OCI-LY3 (cell line): ENCODE results near the gene B9D2.
A peak's percentile ranks its signal among the peaks of the same experiment; 100 is the strongest.
"Not testable (repeated sequence)": the region's sequence is repeated elsewhere in the genome, so short reads cannot be mapped to it uniquely, and the experiment has no call there.

Source experiments
- H2AFZ ChIP-seq: fragments of 200-600, 300-600 bp; shearing (Covaris generic); 2 replicates; pipeline ENCODE4 v1.6.0; 2014; ENCODE audit warnings: antibody characterized with exemption, low read depth, low read length
- H3K27ac ChIP-seq: fragments of 200-600, 300-600 bp; sonication (generic); 2 replicates; pipeline ENCODE4 v1.5.1; 2014; ENCODE audit warnings: mild to moderate bottlenecking, low read length, moderate library complexity, mixed read lengths
- H3K27me3 ChIP-seq: fragments of 200-600, 300-600 bp; sonication (generic); 2 replicates; pipeline ENCODE4 v1.6.1; 2014; ENCODE audit warnings: low read depth, low read length, mixed read lengths
- H3K36me3 ChIP-seq: fragments of 200-600, 300-600 bp; sonication (generic); replicated peaks from 2 replicates; pipeline ENCODE3; 2014; ENCODE audit warnings: low read depth, low read length, mixed read lengths
- H3K4me1 ChIP-seq: fragments of 300-600, 200-600 bp; sonication (generic); 2 replicates; pipeline ENCODE4 v1.6.1; 2014; ENCODE audit warnings: low read length, mixed read lengths
- H3K4me2 ChIP-seq: fragments of 200-600, 300-600 bp; sonication (generic); 2 replicates; pipeline ENCODE4 v1.6.1; 2014; ENCODE audit warnings: low read length, mixed read lengths
- H3K4me3 ChIP-seq: fragments of 300-600, 200-600 bp; sonication (generic); 2 replicates; pipeline ENCODE4 v1.5.1; 2014; ENCODE audit warnings: antibody characterized with exemption, mild to moderate bottlenecking, low read length, moderate library complexity
- H3K79me2 ChIP-seq: fragments of 300-600, 200-600 bp; shearing (Covaris generic); 2 replicates; pipeline ENCODE4 v1.6.1; 2014; ENCODE audit warnings: mild to moderate bottlenecking, low read length, mixed read lengths
- H3K9ac ChIP-seq: fragments of 300-600, 200-600 bp; shearing (Covaris generic); 2 replicates; pipeline ENCODE4 v1.6.0; 2014; ENCODE audit warnings: mild to moderate bottlenecking, low read length, moderate library complexity
- H3K9me3 ChIP-seq: fragments of 200-600, 300-600 bp; shearing (Covaris generic); 2 replicates; pipeline ENCODE4 v1.6.1; 2014; ENCODE audit warnings: low read length, mixed read lengths; ENCODE audit not compliant: insufficient read depth
- H4K20me1 ChIP-seq: fragments of 200-600, 300-600 bp; sonication (generic); 2 replicates; pipeline ENCODE4 v1.6.1; 2016; ENCODE audit warnings: low read length, mixed read lengths; ENCODE audit not compliant: insufficient read depth
- CTCF ChIP-seq: fragments of 200-600, 300-600 bp; sonication (generic); IDR thresholded peaks from 2 replicates; pipeline ENCODE4 v1.5.1; 2014; ENCODE audit warnings: antibody characterized with exemption, low read length, low read depth
- EZH2phosphoT487 ChIP-seq: fragments of 200-600 bp; shearing (Covaris generic); IDR thresholded peaks from 2 replicates; pipeline ENCODE4 v1.6.1; 2018; ENCODE audit warnings: antibody characterized with exemption, mixed run types, low read depth

The B9D2 gene

DNA sequence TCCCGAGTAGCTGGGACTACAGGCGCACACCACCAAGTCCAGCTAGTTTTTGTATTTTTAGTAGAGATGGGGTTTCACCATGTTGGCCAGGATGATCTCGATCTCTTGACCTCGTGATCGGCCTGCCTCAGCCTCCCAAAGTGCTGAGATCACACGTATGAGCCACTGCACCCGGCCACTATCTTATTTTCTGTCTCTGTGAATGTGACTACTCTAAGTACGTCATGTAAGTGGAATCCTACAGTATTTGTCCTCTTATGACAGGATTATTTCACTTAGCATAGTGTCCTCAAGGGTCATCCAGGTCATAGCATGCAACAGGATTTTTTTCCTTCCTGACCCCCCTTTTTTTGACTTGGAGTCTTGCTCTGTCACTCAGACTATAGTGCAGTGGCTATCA, 7.6 kb upstream of the B9D2 start:
- Histone ChIP-seq H3K9me3 (no peaks in the 10 kb centered on the region), H3K9ac (no peak overlapping the region), H3K4me1 (peaks cover 25% of the 10 kb centered on the region), H3K27ac (no peak overlapping the region), H4K20me1 (no peaks in the 10 kb centered on the region), H3K4me2 (no peak overlapping the region), H3K79me2 (peaks cover 21% of the 10 kb centered on the region), H3K27me3 (no peaks in the 10 kb centered on the region), H3K36me3 (no peaks in the 10 kb centered on the region), H2AFZ (no peak overlapping the region), H3K4me3 (no peak overlapping the region)
- TF ChIP-seq CTCF (no peak), EZH2phosphoT487 (no peak)

GRCh38 chr19:41371119-41371518, 7.2 kb upstream of the B9D2 start:
- H3K4me3 ChIP-seq, H3K4me2 ChIP-seq, H2AFZ ChIP-seq, H3K9me3 ChIP-seq, H3K36me3 ChIP-seq, H4K20me1 ChIP-seq, H3K9ac ChIP-seq, H3K27ac ChIP-seq, H3K27me3 ChIP-seq: not testable (repeated sequence)
- Histone ChIP-seq H3K4me1 (peaks cover 30% of the 10 kb centered on the region), H3K79me2 (peaks cover 25% of the 10 kb centered on the region)

DNA sequence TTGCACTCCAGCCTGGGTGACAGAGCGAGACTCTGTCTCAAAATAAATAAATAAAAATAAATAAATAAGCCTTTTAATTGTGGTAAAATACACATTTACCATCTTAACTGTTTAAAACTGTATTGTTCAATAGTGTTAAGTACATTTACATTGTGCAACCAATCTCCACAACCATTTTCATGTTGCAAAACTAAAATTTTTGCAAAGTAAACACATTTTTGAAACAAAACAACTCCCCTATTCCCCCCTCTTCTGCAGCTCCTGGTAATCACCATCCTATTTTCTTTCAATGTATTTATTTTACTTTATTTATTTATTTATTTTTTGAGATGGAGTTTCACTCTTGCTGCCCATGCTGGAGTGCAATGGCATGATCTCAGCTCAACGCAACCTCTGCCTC, 5.8 kb upstream of the B9D2 start:
- no peak overlapping the region for H3K4me3 ChIP-seq
- no peak for TF ChIP-seq CTCF
- no peak for TF ChIP-seq EZH2phosphoT487

GRCh38 chr19:41367848-41368301, 3.9 kb upstream of the B9D2 start:
- H3K4me3 ChIP-seq, result peak overlapping the region; percentile 15
- no peaks in the 10 kb centered on the region for H3K27me3 ChIP-seq
- peak overlapping the region; percentile 87 for H3K27ac ChIP-seq
- H3K4me1 ChIP-seq, result peaks cover 44% of the 10 kb centered on the region
- no peak overlapping the region for H2AFZ ChIP-seq
- peaks cover 42% of the 10 kb centered on the region for H3K79me2 ChIP-seq
- H3K4me2 ChIP-seq, result peak overlapping the region; percentile 55
- H3K36me3 ChIP-seq, result peaks cover 3% of the 10 kb centered on the region
- no peaks in the 10 kb centered on the region for H3K9me3 ChIP-seq
- no peaks in the 10 kb centered on the region for H4K20me1 ChIP-seq
- H3K9ac ChIP-seq, result peak overlapping the region; percentile 45; the same call in 1 of the 2 replicates
- TF ChIP-seq EZH2phosphoT487 (no peak), CTCF (no peak)

More for the DNA sequence above, 5.8 kb upstream of the B9D2 start:
- Histone ChIP-seq H3K4me2 (no peak overlapping the region), H2AFZ (no peak overlapping the region), H3K79me2 (peaks cover 37% of the 10 kb centered on the region), H3K27ac (no peak overlapping the region), H3K27me3 (no peaks in the 10 kb centered on the region), H3K9ac (no peak overlapping the region), H4K20me1 (no peaks in the 10 kb centered on the region), H3K9me3 (no peaks in the 10 kb centered on the region), H3K4me1 (peaks cover 37% of the 10 kb centered on the region), H3K36me3 (peaks cover 3% of the 10 kb centered on the region)

GRCh38 chr19:41366089-41366488, 2.1 kb upstream of the B9D2 start:
- H3K36me3 ChIP-seq, result peaks cover 3% of the 10 kb centered on the region
- TF ChIP-seq CTCF (no peak), EZH2phosphoT487 (no peak)
- no peaks in the 10 kb centered on the region for H3K9me3 ChIP-seq
- H3K4me1 ChIP-seq, result peaks cover 44% of the 10 kb centered on the region
- H3K79me2 ChIP-seq, result peaks cover 42% of the 10 kb centered on the region
- no peak overlapping the region for H2AFZ ChIP-seq
- peak overlapping the region; percentile 25; the same call in 1 of the 2 replicates for H3K4me2 ChIP-seq
- H3K9ac ChIP-seq, result no peak overlapping the region
- peak overlapping the region; percentile 37 for H3K27ac ChIP-seq
- H4K20me1 ChIP-seq, result no peaks in the 10 kb centered on the region
- H3K4me3 ChIP-seq, result no peak overlapping the region
- no peaks in the 10 kb centered on the region for H3K27me3 ChIP-seq
